Mucosa of stomach (tissue), 1 donor: Measurements from ENCODE around the gene VWA8.
"Not testable (repeated sequence)": the region's sequence is repeated elsewhere in the genome, so short reads cannot be mapped to it uniquely, and the experiment has no call there.

Experiments
- H3K27me3 ChIP-seq: one replicate; pipeline ENCODE4 v1.7.0; 2013; ENCODE audit warnings: mild to moderate bottlenecking, low read length; ENCODE audit not compliant: control insufficient read depth, insufficient read depth
- H3K36me3 ChIP-seq: one replicate; pipeline ENCODE4 v1.7.0; 2013; ENCODE audit warnings: low read length; ENCODE audit not compliant: control insufficient read depth, insufficient read depth
- H3K4me1 ChIP-seq: one replicate; pipeline ENCODE4 v1.7.0; 2013; ENCODE audit warnings: mild to moderate bottlenecking, low read length; ENCODE audit not compliant: control insufficient read depth, insufficient read depth
- H3K4me3 ChIP-seq: one replicate; pipeline ENCODE4 v1.7.0; 2013; ENCODE audit warnings: low read length
- H3K9ac ChIP-seq: one replicate; pipeline ENCODE4 v1.7.0; 2013; ENCODE audit warnings: mild to moderate bottlenecking, low read length, moderate library complexity
- H3K9me3 ChIP-seq: one replicate; pipeline ENCODE4 v1.7.0; 2013; ENCODE audit warnings: mild to moderate bottlenecking, low read length, moderate library complexity; ENCODE audit not compliant: control insufficient read depth
- donor health status: Pancreatic carcinoma.

VWA8 gene

GRCh38 chr13:41751734-41752445 lies 209.0 kb downstream of the VWA8 start:
- no peaks in the 10 kb centered on the region for H3K4me1 ChIP-seq
- no peaks in the 10 kb centered on the region for H3K9me3 ChIP-seq
- no peak overlapping the region for H3K4me3 ChIP-seq
- H3K27me3 ChIP-seq: no peaks in the 10 kb centered on the region
- H3K9ac ChIP-seq: no peak overlapping the region
- no peaks in the 10 kb centered on the region for H3K36me3 ChIP-seq

- Histone ChIP-seq H3K9ac (no peak overlapping the region), H3K4me3 (no peak overlapping the region), H3K9me3 (no peaks in the 10 kb centered on the region), H3K36me3 (no peaks in the 10 kb centered on the region), H3K27me3 (no peaks in the 10 kb centered on the region), H3K4me1 (no peaks in the 10 kb centered on the region)
Measured at GRCh38 chr13:41751277-41751676, 209.6 kb downstream of the VWA8 start.

GRCh38 chr13:41746259-41746658 lies 214.7 kb downstream of the VWA8 start:
- Histone ChIP-seq H3K27me3 (no peaks in the 10 kb centered on the region), H3K4me3 (no peak overlapping the region), H3K9me3 (no peaks in the 10 kb centered on the region), H3K9ac (no peak overlapping the region), H3K36me3 (no peaks in the 10 kb centered on the region), H3K4me1 (no peaks in the 10 kb centered on the region)

GRCh38 chr13:41745496-41745895 lies 215.4 kb downstream of the VWA8 start:
- H3K27me3 ChIP-seq, H3K4me1 ChIP-seq, H3K9ac ChIP-seq, H3K9me3 ChIP-seq, H3K36me3 ChIP-seq, H3K4me3 ChIP-seq: not testable (repeated sequence)

GRCh38 chr13:41742917-41743552 lies 217.9 kb downstream of the VWA8 start:
- no peak overlapping the region for H3K4me3 ChIP-seq
- no peaks in the 10 kb centered on the region for H3K27me3 ChIP-seq
- no peak overlapping the region for H3K9ac ChIP-seq
- no peaks in the 10 kb centered on the region for H3K9me3 ChIP-seq
- H3K4me1 ChIP-seq: no peaks in the 10 kb centered on the region
- no peaks in the 10 kb centered on the region for H3K36me3 ChIP-seq

GRCh38 chr13:41740479-41740878 lies 220.4 kb downstream of the VWA8 start:
- Histone ChIP-seq H3K27me3 (no peaks in the 10 kb centered on the region), H3K9ac (no peak overlapping the region), H3K4me1 (no peaks in the 10 kb centered on the region), H3K9me3 (no peaks in the 10 kb centered on the region), H3K4me3 (no peak overlapping the region), H3K36me3 (no peaks in the 10 kb centered on the region)

GRCh38 chr13:41722684-41723535 lies 238.0 kb downstream of the VWA8 start:
- no peak overlapping the region for H3K9ac ChIP-seq
- no peaks in the 10 kb centered on the region for H3K9me3 ChIP-seq
- no peaks in the 10 kb centered on the region for H3K4me1 ChIP-seq
- no peak overlapping the region for H3K4me3 ChIP-seq
- no peaks in the 10 kb centered on the region for H3K36me3 ChIP-seq
- H3K27me3 ChIP-seq: no peaks in the 10 kb centered on the region

GRCh38 chr13:41720839-41721561 lies 239.9 kb downstream of the VWA8 start:
- Histone ChIP-seq H3K36me3 (no peaks in the 10 kb centered on the region), H3K4me1 (no peaks in the 10 kb centered on the region), H3K9ac (no peak overlapping the region), H3K27me3 (no peaks in the 10 kb centered on the region), H3K9me3 (no peaks in the 10 kb centered on the region), H3K4me3 (no peak overlapping the region)

GRCh38 chr13:41716236-41716635 lies 244.7 kb downstream of the VWA8 start:
- Histone ChIP-seq H3K27me3 (no peaks in the 10 kb centered on the region), H3K4me1 (no peaks in the 10 kb centered on the region), H3K36me3 (no peaks in the 10 kb centered on the region), H3K9ac (no peak overlapping the region), H3K9me3 (no peaks in the 10 kb centered on the region), H3K4me3 (no peak overlapping the region)

- Histone ChIP-seq H3K27me3 (no peaks in the 10 kb centered on the region), H3K36me3 (no peaks in the 10 kb centered on the region), H3K9me3 (no peaks in the 10 kb centered on the region)
Measured at GRCh38 chr13:41713405-41713804, 247.5 kb downstream of the VWA8 start.

GRCh38 chr13:41710771-41711170 lies 250.1 kb downstream of the VWA8 start:
- Histone ChIP-seq H3K36me3 (no peaks in the 10 kb centered on the region), H3K27me3 (no peaks in the 10 kb centered on the region), H3K4me3 (no peak overlapping the region), H3K9me3 (no peaks in the 10 kb centered on the region), H3K9ac (no peak overlapping the region), H3K4me1 (no peaks in the 10 kb centered on the region)

More at GRCh38 chr13:41713405-41713804, 247.5 kb downstream of the VWA8 start:
- H3K4me3 ChIP-seq: no peak overlapping the region
- no peaks in the 10 kb centered on the region for H3K4me1 ChIP-seq
- no peak overlapping the region for H3K9ac ChIP-seq
